HEK293T (cell line): ENCODE measurements around the gene CCR2.

ENCODE experiments used
- ARNT ChIP-seq: fragments of 450-650 bp; IDR thresholded peaks from 2 replicates; pipeline ENCODE4 v1.6.1; 2017; ENCODE audit warnings: mild to moderate bottlenecking
- BHLHE40 ChIP-seq: fragments of 450-650 bp; IDR thresholded peaks from 2 replicates; pipeline ENCODE4 v1.6.1; 2016; ENCODE audit warnings: mild to moderate bottlenecking, moderate library complexity, borderline replicate concordance
- CTBP1 ChIP-seq: fragments of 450-650 bp; IDR thresholded peaks from 2 replicates; pipeline ENCODE4 v1.6.1; 2016; ENCODE audit warnings: borderline replicate concordance
- FOXA1 ChIP-seq: fragments of 450-650 bp; IDR thresholded peaks from 2 replicates; pipeline ENCODE4 v1.6.1; 2016; ENCODE audit warnings: mild to moderate bottlenecking
- FOXK2 ChIP-seq: fragments of 450-650 bp; IDR thresholded peaks from 2 replicates; pipeline ENCODE4 v1.6.1; 2016; ENCODE audit warnings: mild to moderate bottlenecking
- FOXM1 ChIP-seq: fragments of 450-650 bp; IDR thresholded peaks from 2 replicates; pipeline ENCODE4 v1.6.1; 2017; ENCODE audit warnings: mild to moderate bottlenecking, borderline replicate concordance
- HDGF ChIP-seq: fragments of 450-650 bp; IDR thresholded peaks from 2 replicates; pipeline ENCODE4 v1.6.1; 2017; ENCODE audit warnings: antibody characterized with exemption, borderline replicate concordance
- L3MBTL2 ChIP-seq: fragments of 450-650 bp; conservative IDR thresholded peaks from 2 replicates; pipeline ENCODE4 v1.6.1; 2016; ENCODE audit warnings: mild to moderate bottlenecking
- NFRKB ChIP-seq: fragments of 450-650 bp; IDR thresholded peaks from 2 replicates; pipeline ENCODE4 v1.6.1; 2016; ENCODE audit warnings: mild to moderate bottlenecking, moderate library complexity
- SP1 ChIP-seq: fragments of 450-650 bp; IDR thresholded peaks from 2 replicates; pipeline ENCODE4 v1.6.1; 2017
- SUZ12 ChIP-seq: fragments of 450-650 bp; IDR thresholded peaks from 2 replicates; pipeline ENCODE4 v1.6.1; 2016; ENCODE audit warnings: mild to moderate bottlenecking
- TARDBP ChIP-seq: fragments of 450-650 bp; IDR thresholded peaks from 2 replicates; pipeline ENCODE4 v1.6.1; 2016
- ZNF384 ChIP-seq: fragments of 450-650 bp; IDR thresholded peaks from 2 replicates; pipeline ENCODE4 v1.6.1; 2016
- TF ChIP-seq, protein P1 (sequence below): fragments of 450-650 bp; IDR thresholded peaks from 2 replicates; pipeline ENCODE4 v1.6.1; 2016

DNA sequence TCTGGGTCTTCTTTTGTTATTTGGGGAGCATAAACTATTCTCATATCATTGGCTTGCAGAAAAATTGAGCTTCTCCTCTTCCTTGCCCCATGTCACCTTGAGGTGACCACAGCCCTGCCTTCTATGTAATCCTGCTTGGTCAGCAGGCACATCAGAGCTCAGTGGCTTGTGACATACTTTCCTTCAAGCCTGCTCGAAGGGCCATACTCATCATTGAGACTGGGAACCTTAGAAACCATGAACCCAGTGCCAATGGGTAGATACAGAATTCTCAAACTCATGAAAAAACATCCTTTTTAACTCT lies 3.7 kb upstream of the CCR2 start:
- TF ChIP-seq TARDBP (no peak), SP1 (no peak), NFRKB (no peak), FOXK2 (no peak), BHLHE40 (no peak), L3MBTL2 (no peak), FOXM1 (no peak), ARNT (no peak), FOXA1 (no peak), HDGF (no peak), SUZ12 (no peak), ZNF384 (no peak), CTBP1 (no peak)
- TF ChIP-seq, protein P1, sequence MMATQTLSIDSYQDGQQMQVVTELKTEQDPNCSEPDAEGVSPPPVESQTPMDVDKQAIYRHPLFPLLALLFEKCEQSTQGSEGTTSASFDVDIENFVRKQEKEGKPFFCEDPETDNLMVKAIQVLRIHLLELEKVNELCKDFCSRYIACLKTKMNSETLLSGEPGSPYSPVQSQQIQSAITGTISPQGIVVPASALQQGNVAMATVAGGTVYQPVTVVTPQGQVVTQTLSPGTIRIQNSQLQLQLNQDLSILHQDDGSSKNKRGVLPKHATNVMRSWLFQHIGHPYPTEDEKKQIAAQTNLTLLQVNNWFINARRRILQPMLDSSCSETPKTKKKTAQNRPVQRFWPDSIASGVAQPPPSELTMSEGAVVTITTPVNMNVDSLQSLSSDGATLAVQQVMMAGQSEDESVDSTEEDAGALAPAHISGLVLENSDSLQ = no peak
